CD4-positive, alpha-beta memory T cell (primary cell): ENCODE results near the gene HYOU1. TPM values are rescaled to one million over a fixed set of nuclear protein-coding genes. Genes with fewer than 3 reads are reported as not detected.

Experiments used
- CTCF ChIA-PET: fragments of 350-600 bp; sonication (Branson Sonifier 250); formaldehyde crosslinking; loops from one replicate; lab custom pipeline; 2021; ENCODE audit warnings: inconsistent platforms; ENCODE audit not compliant: partially characterized antibody; lab: Charles Lee
- POLR2A ChIA-PET: fragments of 350-600 bp; sonication (Branson Sonifier 250); formaldehyde crosslinking; loops from one replicate; lab custom pipeline; 2021; ENCODE audit not compliant: partially characterized antibody; lab: Charles Lee
- DNase-seq, 5 donors: peaks; one replicate each; pipeline versions ENCODE4 v3.0.0 to v3.0.0-alpha.2; 2020 to 2022; ENCODE audit warnings: mixed read lengths in 1 of 5
- H3K27ac ChIP-seq: one replicate; pipeline ENCODE4 v1.7.0; 2013; ENCODE audit warnings: low read depth, low read length
- H3K27me3 ChIP-seq: 2 replicates; pipeline ENCODE4 v1.7.0; 2013; ENCODE audit warnings: mild to moderate bottlenecking, low read length, moderate library complexity; ENCODE audit not compliant: insufficient read depth
- H3K36me3 ChIP-seq: 2 replicates; pipeline ENCODE4 v1.7.0; 2013; ENCODE audit warnings: mild to moderate bottlenecking, low read length, moderate library complexity; ENCODE audit not compliant: insufficient read depth
- H3K4me1 ChIP-seq: 2 replicates; pipeline ENCODE4 v1.7.0; 2013; ENCODE audit warnings: mild to moderate bottlenecking, low read length, moderate library complexity; ENCODE audit not compliant: insufficient read depth
- H3K4me3 ChIP-seq, 2 donors: one replicate each; pipeline ENCODE4 v1.7.0; 2013; ENCODE audit warnings: low read length in 2 of 2, mild to moderate bottlenecking in 1 of 2
- H3K9me3 ChIP-seq, 2 donors: one replicate each; pipeline ENCODE4 v1.7.0; 2013; ENCODE audit warnings: low read length in 2 of 2, control low read depth in 1 of 2; ENCODE audit not compliant: control insufficient read depth in 1 of 2
- H3K27ac Mint-ChIP-seq, 7 donors: one replicate each; pipeline ENCODE4 v1.8.0; 2020 to 2021; ENCODE audit warnings: mixed read lengths in 7 of 7, mild to moderate bottlenecking in 6 of 7, inconsistent platforms in 3 of 7, moderate library complexity in 3 of 7
- H3K27me3 Mint-ChIP-seq, 2 donors: one replicate each; pipeline ENCODE4 v1.8.0; 2020 to 2021; ENCODE audit warnings: mixed read lengths in 2 of 2
- H3K36me3 Mint-ChIP-seq, 2 donors: one replicate each; pipeline ENCODE4 v1.8.0; 2020 to 2021; ENCODE audit warnings: mixed read lengths in 2 of 2, inconsistent platforms in 1 of 2, mild to moderate bottlenecking in 1 of 2
- H3K4me1 Mint-ChIP-seq, 4 donors: one replicate each; pipeline ENCODE4 v1.8.0; 2020 to 2021; ENCODE audit warnings: mixed read lengths in 4 of 4, mild to moderate bottlenecking in 1 of 4
- H3K4me3 Mint-ChIP-seq, 8 donors: one replicate each; pipeline ENCODE4 v1.8.0; 2020 to 2021; ENCODE audit warnings: mixed read lengths in 8 of 8, mild to moderate bottlenecking in 7 of 8, moderate library complexity in 6 of 8, inconsistent platforms in 3 of 8
- H3K9me3 Mint-ChIP-seq, 8 donors: one replicate each; pipeline ENCODE4 v1.8.0; 2020 to 2021; ENCODE audit warnings: mixed read lengths in 8 of 8, mild to moderate bottlenecking in 5 of 8, inconsistent platforms in 3 of 8, moderate library complexity in 1 of 8
- intact Hi-C: fragments of 100-400 bp; cut with micrococcal nuclease; formaldehyde crosslinking; loops from one replicate; pipeline ENCODE4 v1.15.1; 2023
- polyA plus RNA-seq, 2 donors: library from polyadenylated mRNA; unstranded; fragments of 300-500 nt; fragmentation: Illumina TruSeq; gene quantifications; one replicate each; pipeline ENCODE4 v1.2.3, GENCODE V29; 2021
- total RNA-seq, 2 experiments: library from RNA; stranded (reverse); gene quantifications; one replicate each; pipeline ENCODE4 v1.2.3, GENCODE V29; 2021

Gene HYOU1
- total and polyA plus RNA-seq, 4 experiments from 2014 or later, result 24.1 to 146 (median 81.7) TPM

GRCh38 chr11:119092880-119093842 is 36.2 kb upstream of the HYOU1 start:
- peaks cover 16 to 45% (median 26%) of the 10 kb centered on the region in 4 donors for H3K4me1 Mint-ChIP-seq
- H3K27me3 ChIP-seq, result no peaks in the 10 kb centered on the region
- H3K4me3 Mint-ChIP-seq, result peak overlapping the region; percentile 81 to 97 (median 90)
- peaks cover 16% of the 10 kb centered on the region for H3K36me3 ChIP-seq
- H3K4me1 ChIP-seq, result peaks cover 27% of the 10 kb centered on the region
- peaks cover 11 to 35% of the 10 kb centered on the region in 2 donors for H3K36me3 Mint-ChIP-seq
- H3K4me3 ChIP-seq, result peak overlapping the region; percentile 18 to 87
- H3K27me3 Mint-ChIP-seq, result peaks cover 0 to 1% of the 10 kb centered on the region in 2 donors
- POLR2A ChIA-PET, result interaction anchor here (0.8 to 5.9 kb wide), 14 partner anchors 8 to 231 kb away, joined by 3 to 210 read pairs (median 9); partner anchors contain the start of genes C2CD2L, DPAGT1, HINFP and HMBS
- CTCF ChIA-PET, result interaction anchor here (2.1 to 2.7 kb wide), 4 partner anchors 14 to 113 kb away, joined by 5 to 11 read pairs (median 5); partner anchors contain the start of genes C2CD2L, CBL and NLRX1
- intact Hi-C loops, result no loop called here
- DNase-seq, result no peak
- peak overlapping the region; percentile 68 to 93 (median 86) for H3K27ac Mint-ChIP-seq
- no peaks in the 10 kb centered on the region for H3K9me3 ChIP-seq
- H3K9me3 Mint-ChIP-seq, result peaks cover 0 to 12% (median 0%) of the 10 kb centered on the region in 8 donors
- H3K27ac ChIP-seq, result peak overlapping the region; percentile 81

- peaks cover 0 to 12% (median 0%) of the 10 kb centered on the region in 8 donors for H3K9me3 Mint-ChIP-seq
- H3K27ac ChIP-seq, result no peak overlapping the region
- H3K4me1 ChIP-seq, result peaks cover 27% of the 10 kb centered on the region
- peaks cover 9% of the 10 kb centered on the region for H3K36me3 ChIP-seq
- no peak for DNase-seq
- peaks cover 5 to 26% of the 10 kb centered on the region in 2 donors for H3K36me3 Mint-ChIP-seq
- ChIA-PET POLR2A (interaction anchor here (0.8 to 5.9 kb wide), 5 partner anchors 9 to 29 kb away, joined by 3 to 210 read pairs (median 3); partner anchors contain the start of genes C2CD2L, DPAGT1, HINFP and VPS11), CTCF (interaction anchor here (0.7 kb wide), 1 partner anchor 98 kb away, joined by 3 read pairs; no protein-coding TSS in a partner anchor)
- H3K27me3 ChIP-seq, result no peaks in the 10 kb centered on the region
- intact Hi-C loops, result no loop called here
- peak overlapping the region in 5 of 8 donors; percentile 1 to 49 (median 36) for H3K4me3 Mint-ChIP-seq
- no peak overlapping the region for H3K4me3 ChIP-seq
- H3K9me3 ChIP-seq, result no peaks in the 10 kb centered on the region
- H3K27ac Mint-ChIP-seq, result peak overlapping the region in 4 of 7 donors; percentile 15 to 93 (median 48)
- peaks cover 0 to 1% of the 10 kb centered on the region in 2 donors for H3K27me3 Mint-ChIP-seq
- peaks cover 16 to 45% (median 24%) of the 10 kb centered on the region in 4 donors for H3K4me1 Mint-ChIP-seq
These were observed 35.2 kb upstream of the HYOU1 start for GRCh38 chr11:119091966-119092879.

GRCh38 chr11:119091178-119091577 is 34.2 kb upstream of the HYOU1 start:
- peaks cover 0 to 1% of the 10 kb centered on the region in 2 donors for H3K27me3 Mint-ChIP-seq
- H3K4me3 Mint-ChIP-seq, result peak overlapping the region in 1 of 8 donors; percentile 20
- POLR2A ChIA-PET, result interaction anchor here (0.6 to 5.9 kb wide), 3 partner anchors 9 to 34 kb away, joined by 3 to 210 read pairs (median 3); partner anchors contain the start of genes C2CD2L, DPAGT1 and HYOU1
- CTCF ChIA-PET, result interaction anchor here (0.7 kb wide), 1 partner anchor 97 kb away, joined by 3 read pairs; no protein-coding TSS in a partner anchor
- no peak overlapping the region for H3K4me3 ChIP-seq
- H3K4me1 Mint-ChIP-seq, result peaks cover 15 to 38% (median 23%) of the 10 kb centered on the region in 4 donors
- no peak overlapping the region for H3K27ac ChIP-seq
- no peaks in the 10 kb centered on the region for H3K27me3 ChIP-seq
- H3K9me3 Mint-ChIP-seq, result peaks cover 0 to 12% (median 0%) of the 10 kb centered on the region in 8 donors
- no peak for DNase-seq
- no peaks in the 10 kb centered on the region for H3K9me3 ChIP-seq
- intact Hi-C loops, result no loop called here
- H3K27ac Mint-ChIP-seq, result no peak overlapping the region
- peaks cover 27% of the 10 kb centered on the region for H3K4me1 ChIP-seq
- H3K36me3 Mint-ChIP-seq, result peaks cover 0 to 18% of the 10 kb centered on the region in 2 donors
- no peaks in the 10 kb centered on the region for H3K36me3 ChIP-seq

- H3K4me3 ChIP-seq, result no peak overlapping the region
- Mint-ChIP-seq H3K4me1 (peaks cover 22 to 43% (median 29%) of the 10 kb centered on the region in 4 donors), H3K27ac (no peak overlapping the region), H3K27me3 (no peaks in the 10 kb centered on the region), H3K4me3 (peak overlapping the region in 1 of 8 donors; percentile 20), H3K36me3 (peaks cover 0 to 14% of the 10 kb centered on the region in 2 donors), H3K9me3 (peaks cover 0 to 9% (median 0%) of the 10 kb centered on the region in 8 donors)
- intact Hi-C loops, result no loop called here
- no peaks in the 10 kb centered on the region for H3K36me3 ChIP-seq
- ChIA-PET CTCF (no interaction called here), POLR2A (interaction anchor here (0.6 kb wide), 1 partner anchor 164 kb away, joined by 3 read pairs; the partner anchor contains the start of gene BCL9L)
- no peak for DNase-seq
- peaks cover 31% of the 10 kb centered on the region for H3K4me1 ChIP-seq
- H3K27ac ChIP-seq, result no peak overlapping the region
- H3K9me3 ChIP-seq, result no peaks in the 10 kb centered on the region
- H3K27me3 ChIP-seq, result no peaks in the 10 kb centered on the region
These were observed 32.3 kb upstream of the HYOU1 start for GRCh38 chr11:119089319-119089718.

GRCh38 chr11:119088406-119088805 is 31.4 kb upstream of the HYOU1 start:
- H3K4me3 Mint-ChIP-seq, result no peak overlapping the region
- H3K4me1 Mint-ChIP-seq, result peaks cover 16 to 37% (median 25%) of the 10 kb centered on the region in 4 donors
- DNase-seq, result no peak
- Histone ChIP-seq H3K27ac (no peak overlapping the region), H3K27me3 (no peaks in the 10 kb centered on the region), H3K36me3 (no peaks in the 10 kb centered on the region), H3K9me3 (no peaks in the 10 kb centered on the region), H3K4me3 (no peak overlapping the region), H3K4me1 (peaks cover 25% of the 10 kb centered on the region)
- no peaks in the 10 kb centered on the region for H3K27me3 Mint-ChIP-seq
- H3K9me3 Mint-ChIP-seq, result peaks cover 0 to 5% (median 0%) of the 10 kb centered on the region in 8 donors
- ChIA-PET CTCF (no interaction called here), POLR2A (no interaction called here)
- intact Hi-C loops, result no loop called here
- peak overlapping the region in 1 of 7 donors; percentile 24 for H3K27ac Mint-ChIP-seq
- peaks cover 0 to 9% of the 10 kb centered on the region in 2 donors for H3K36me3 Mint-ChIP-seq

GRCh38 chr11:119087747-119088241 is 30.8 kb upstream of the HYOU1 start:
- peak overlapping the region in 1 of 8 donors; percentile 61 for H3K4me3 Mint-ChIP-seq
- no peaks in the 10 kb centered on the region for H3K27me3 Mint-ChIP-seq
- ChIA-PET CTCF (interaction anchor here (1.4 kb wide), 1 partner anchor 20 kb away, joined by 3 read pairs; the partner anchor contains the start of gene VPS11), POLR2A (interaction anchor here (5.0 kb wide), 1 partner anchor 20 kb away, joined by 45 read pairs; the partner anchor contains the start of gene VPS11)
- no peaks in the 10 kb centered on the region for H3K27me3 ChIP-seq
- H3K27ac Mint-ChIP-seq, result peak overlapping the region in 2 of 7 donors; percentile 17 to 24
- H3K9me3 ChIP-seq, result no peaks in the 10 kb centered on the region
- intact Hi-C loops, result no loop called here
- peaks cover 19% of the 10 kb centered on the region for H3K4me1 ChIP-seq
- H3K4me3 ChIP-seq, result no peak overlapping the region
- H3K4me1 Mint-ChIP-seq, result peaks cover 13 to 32% (median 21%) of the 10 kb centered on the region in 4 donors
- DNase-seq, result no peak
- H3K27ac ChIP-seq, result no peak overlapping the region
- H3K36me3 Mint-ChIP-seq, result peaks cover 0 to 8% of the 10 kb centered on the region in 2 donors
- H3K36me3 ChIP-seq, result no peaks in the 10 kb centered on the region
- peaks cover 0 to 5% (median 0%) of the 10 kb centered on the region in 8 donors for H3K9me3 Mint-ChIP-seq
